GM21515 (cell line): ENCODE measurements around the gene FAM149A.

Experiments used
- ATAC-seq: cut with Tn5 transposase; IDR thresholded peaks from one replicate; pipeline ENCODE4 v1.9.1; 2021; ENCODE audit not compliant: unreplicated experiment

Gene FAM149A

GRCh38 chr4:186104114-186104889 lies at the start of gene FAM149A:
TSS of gene FAM149A (plus strand) at chr4:186104704.
- ATAC-seq = peak; percentile 71

GRCh38 chr4:186058253-186058979 lies 46.1 kb upstream of the FAM149A start:
- peak; percentile 100 for ATAC-seq

- ATAC-seq = no peak
Measured at GRCh38 chr4:186058980-186059316, 45.6 kb upstream of the FAM149A start.

- ATAC-seq = no peak
Measured at GRCh38 chr4:186061921-186062320, 42.6 kb upstream of the FAM149A start.

GRCh38 chr4:186067757-186068385 lies 36.6 kb upstream of the FAM149A start:
- peak; percentile 47 for ATAC-seq

GRCh38 chr4:186068581-186069348 lies 35.7 kb upstream of the FAM149A start, which contains the start of gene TLR3:
TSS of gene TLR3 (plus strand) at chr4:186069156. CDS start at chr4:186076620, 7,464 bp downstream.
- no peak for ATAC-seq

- ATAC-seq = no peak
Measured at GRCh38 chr4:186069729-186070128, 34.8 kb upstream of the FAM149A start.

GRCh38 chr4:186072516-186072915 lies 32.0 kb upstream of the FAM149A start:
- ATAC-seq = no peak

GRCh38 chr4:186074189-186074588 lies 30.3 kb upstream of the FAM149A start:
- no peak for ATAC-seq

- ATAC-seq = no peak
Measured at GRCh38 chr4:186078981-186079638, 25.4 kb upstream of the FAM149A start.

- ATAC-seq = no peak
Measured at GRCh38 chr4:186079694-186080093, 24.8 kb upstream of the FAM149A start.

GRCh38 chr4:186081202-186081807 lies 23.2 kb upstream of the FAM149A start:
- no peak for ATAC-seq

GRCh38 chr4:186082221-186082620 lies 22.3 kb upstream of the FAM149A start:
- no peak for ATAC-seq

- ATAC-seq = no peak
Measured at GRCh38 chr4:186088523-186088922, 16.0 kb upstream of the FAM149A start.

- ATAC-seq = no peak
Measured at GRCh38 chr4:186092296-186092695, 12.2 kb upstream of the FAM149A start.

GRCh38 chr4:186095406-186095805 lies 9.1 kb upstream of the FAM149A start:
- ATAC-seq = no peak

GRCh38 chr4:186096681-186097165 lies 7.8 kb upstream of the FAM149A start:
- no peak for ATAC-seq

- no peak for ATAC-seq
Measured at GRCh38 chr4:186097386-186097785, 7.1 kb upstream of the FAM149A start.

- no peak for ATAC-seq
Measured at GRCh38 chr4:186102931-186103330, 1.6 kb upstream of the FAM149A start.
